Glomerular endothelial cell (primary cell): ENCODE data around the gene UNC13D. TPM values are rescaled to one million over a fixed set of nuclear protein-coding genes. Genes with fewer than 3 reads are reported as not detected.
"Not testable (repeated sequence)": the region's sequence is repeated elsewhere in the genome, so short reads cannot be mapped to it uniquely, and the experiment has no call there.

Experiments
- DNase-seq: peaks from one replicate; pipeline ENCODE4 v3.0.0-alpha.2; 2011; ENCODE audit warnings: low read depth, low spot score; ENCODE audit errors: extremely low read depth
- total RNA-seq: library from RNA; depleted of rRNA; stranded (reverse); fragments of >200 nt; gene quantifications from 2 replicates; pipeline ENCODE4 v1.2.3, GENCODE V29; 2015

UNC13D gene
- total RNA-seq, 1 donor from 2014 or later, result 1.1 TPM

GRCh38 chr17:75875182-75875939 lies 31.2 kb upstream of the UNC13D start:
- DNase-seq, result no peak

GRCh38 chr17:75874323-75875181 lies 30.3 kb upstream of the UNC13D start:
- DNase-seq, result no peak

GRCh38 chr17:75873587-75874322 lies 29.6 kb upstream of the UNC13D start:
- no peak for DNase-seq

- DNase-seq, result peak; percentile 77
These were observed 28.5 kb upstream of the UNC13D start for GRCh38 chr17:75872434-75873351.

- not testable (repeated sequence) for DNase-seq
These were observed 26.0 kb upstream of the UNC13D start for GRCh38 chr17:75870228-75870627.

GRCh38 chr17:75869282-75870141 lies 25.3 kb upstream of the UNC13D start:
- DNase-seq, result no peak

GRCh38 chr17:75868730-75869281 lies 24.6 kb upstream of the UNC13D start:
- DNase-seq, result not testable (repeated sequence)

GRCh38 chr17:75865404-75866188 lies 21.4 kb upstream of the UNC13D start:
- DNase-seq, result not testable (repeated sequence)

GRCh38 chr17:75864887-75865286 lies 20.7 kb upstream of the UNC13D start:
- not testable (repeated sequence) for DNase-seq

GRCh38 chr17:75864448-75864871 lies 20.3 kb upstream of the UNC13D start:
- no peak for DNase-seq

GRCh38 chr17:75861927-75862317 lies 17.7 kb upstream of the UNC13D start:
- DNase-seq, result no peak

- not testable (repeated sequence) for DNase-seq
These were observed 15.2 kb upstream of the UNC13D start for GRCh38 chr17:75859358-75859757.

- DNase-seq, result no peak
These were observed 12.0 kb upstream of the UNC13D start for GRCh38 chr17:75856062-75856756.

- DNase-seq, result peak; percentile 99
These were observed 11.3 kb upstream of the UNC13D start, which contains the start of gene WBP2 for GRCh38 chr17:75855310-75856061. TSS of gene WBP2 (minus strand) at chr17:75855335. CDS start at chr17:75855297, 38 bp downstream.

GRCh38 chr17:75854881-75855309 lies 10.7 kb upstream of the UNC13D start:
- DNase-seq, result no peak

GRCh38 chr17:75854101-75854748 lies 10.0 kb upstream of the UNC13D start:
- DNase-seq, result no peak
